ENCODE measurements around the gene FCRL2. TPM values are rescaled to one million over a fixed set of nuclear protein-coding genes. Genes with fewer than 3 reads are reported as not detected.

Gene FCRL2
- total RNA-seq, 2 donors from 2014 or later: not detected

GRCh38 chr1:157766792-157767191 lies 10.1 kb downstream of the FCRL2 start:
- TF ChIP-seq POLR2A (IDR thresholded peaks at IDR 0.05) (no peak), POLR2AphosphoS5 (IDR thresholded peaks at IDR 0.05) (no peak), CTCF (IDR thresholded peaks at IDR 0.05) (no peak)
- Histone ChIP-seq H3K4me3 (no peak overlapping the region), H3K4me1 (replicated peaks) (no peaks in the 10 kb centered on the region), H3K27ac (no peak overlapping the region), H3K36me3 (no peaks in the 10 kb centered on the region), H3K27me3 (replicated peaks; ENCODE audit: insufficient read depth) (no peaks in the 10 kb centered on the region), H3K9me3 (no peaks in the 10 kb centered on the region)
- no peak for DNase-seq (ENCODE audit: low spot score)
- intact Hi-C loops (cut with DNase I): no loop called here

GRCh38 chr1:157758018-157758417 lies 18.9 kb downstream of the FCRL2 start:
- intact Hi-C loops (cut with DNase I): no loop called here
- no peak overlapping the region for H3K4me3 ChIP-seq
- H3K36me3 ChIP-seq: no peaks in the 10 kb centered on the region
- H3K9me3 ChIP-seq: no peaks in the 10 kb centered on the region
- no peaks in the 10 kb centered on the region for H3K4me1 ChIP-seq (replicated peaks)
- WGBS: 90% methylated on average over 4 of the region's 4 CpGs
- H3K27me3 ChIP-seq (replicated peaks; ENCODE audit: insufficient read depth): no peaks in the 10 kb centered on the region
- TF ChIP-seq POLR2A (IDR thresholded peaks at IDR 0.05): no peak
- no peak overlapping the region for H3K27ac ChIP-seq
- no peak for DNase-seq (ENCODE audit: low spot score)

- TF ChIP-seq POLR2AphosphoS5 (IDR thresholded peaks at IDR 0.05) (no peak), POLR2A (IDR thresholded peaks at IDR 0.05) (no peak), CTCF (IDR thresholded peaks at IDR 0.05) (no peak)
- H3K27ac ChIP-seq: no peak overlapping the region
- 71% methylated on average over 1 of the region's 1 CpG for WGBS
- H3K4me3 ChIP-seq: no peak overlapping the region
- DNase-seq (ENCODE audit: low spot score): no peak
- H3K36me3 ChIP-seq: no peaks in the 10 kb centered on the region
- no peaks in the 10 kb centered on the region for H3K9me3 ChIP-seq
- no peaks in the 10 kb centered on the region for H3K4me1 ChIP-seq (replicated peaks)
- intact Hi-C loops (cut with DNase I): no loop called here
- no peaks in the 10 kb centered on the region for H3K27me3 ChIP-seq (replicated peaks; ENCODE audit: insufficient read depth)
These were observed 23.3 kb downstream of the FCRL2 start for GRCh38 chr1:157753611-157754010.

- WGBS: 41% methylated on average over 3 of the region's 3 CpGs
- TF ChIP-seq POLR2A (IDR thresholded peaks at IDR 0.05) (no peak), POLR2AphosphoS5 (IDR thresholded peaks at IDR 0.05) (no peak), CTCF (IDR thresholded peaks at IDR 0.05) (no peak)
- intact Hi-C loops (cut with DNase I): no loop called here
- no peaks in the 10 kb centered on the region for H3K36me3 ChIP-seq
- DNase-seq (ENCODE audit: low spot score): no peak
- H3K4me1 ChIP-seq (replicated peaks): no peaks in the 10 kb centered on the region
- H3K9me3 ChIP-seq: no peaks in the 10 kb centered on the region
- H3K27me3 ChIP-seq (replicated peaks; ENCODE audit: insufficient read depth): no peaks in the 10 kb centered on the region
- H3K27ac ChIP-seq: no peak overlapping the region
- H3K4me3 ChIP-seq: no peak overlapping the region
These were observed 25.6 kb downstream of the FCRL2 start for GRCh38 chr1:157751283-157751682.

- intact Hi-C loops (cut with DNase I): no loop called here
- TF ChIP-seq POLR2A (IDR thresholded peaks at IDR 0.05): no peak
- no peak for TF ChIP-seq CTCF (IDR thresholded peaks at IDR 0.05)
- no peak for TF ChIP-seq POLR2AphosphoS5 (IDR thresholded peaks at IDR 0.05)
- no peaks in the 10 kb centered on the region for H3K9me3 ChIP-seq
- DNase-seq (ENCODE audit: low spot score): no peak
- H3K36me3 ChIP-seq: no peaks in the 10 kb centered on the region
- no peak overlapping the region for H3K4me3 ChIP-seq
- H3K27me3 ChIP-seq (replicated peaks; ENCODE audit: insufficient read depth): no peaks in the 10 kb centered on the region
- no peak overlapping the region for H3K27ac ChIP-seq
- 100% methylated on average over 3 of the region's 3 CpGs for WGBS
- no peaks in the 10 kb centered on the region for H3K4me1 ChIP-seq (replicated peaks)
These were observed 28.6 kb downstream of the FCRL2 start for GRCh38 chr1:157748262-157748817.
